ENCODE results near the gene FZD7. TPM values are rescaled to one million over a fixed set of nuclear protein-coding genes. Genes with fewer than 3 reads are reported as not detected.
A peak's percentile ranks its signal among the peaks of the same experiment; 100 is the strongest.

FZD7 gene
- total and polyA plus RNA-seq, 11 donors = 1.7 to 42.0 (median 19.3) TPM

- H3K36me3 ChIP-seq = no peaks in the 10 kb centered on the region
- H3K4me3 ChIP-seq = no peak overlapping the region
- H3K9me3 ChIP-seq = no peaks in the 10 kb centered on the region
- intact Hi-C loops (cut with DNase I) = no loop called here
- H3K27me3 ChIP-seq = peaks cover 0 to 7% (median 0%) of the 10 kb centered on the region in 9 donors
- WGBS, 4 donors = 55 to 82% (median 64%) methylated on average over 7 of the region's 7 CpGs
- TF ChIP-seq POLR2A (IDR thresholded peaks at IDR 0.05) (no peak), CTCF (IDR thresholded peaks at IDR 0.05) (no peak)
- no peak for DNase-seq
- ATAC-seq = peak in 1 of 4 donors; percentile 7
- H3K27ac ChIP-seq = peak overlapping the region; percentile 46 to 96 (median 78)
- peaks cover 0 to 32% (median 12%) of the 10 kb centered on the region in 12 donors for H3K4me1 ChIP-seq
These were observed 24.1 kb upstream of the FZD7 start for GRCh38 chr2:202009581-202009980.

- WGBS, 4 donors = 49 to 57% (median 51%) methylated on average over 6 of the region's 6 CpGs
- Histone ChIP-seq H3K9me3 (no peaks in the 10 kb centered on the region), H3K27me3 (peaks cover 0 to 3% (median 0%) of the 10 kb centered on the region in 9 donors), H3K36me3 (no peaks in the 10 kb centered on the region), H3K27ac (no peak overlapping the region), H3K4me3 (no peak overlapping the region), H3K4me1 (peaks cover 0 to 35% (median 8%) of the 10 kb centered on the region in 12 donors)
- TF ChIP-seq CTCF (IDR thresholded peaks at IDR 0.05) (no peak), POLR2A (IDR thresholded peaks at IDR 0.05) (no peak)
- ATAC-seq (no peak), DNase-seq (no peak)
- intact Hi-C loops (cut with DNase I) = no loop called here
These were observed 19.3 kb upstream of the FZD7 start for GRCh38 chr2:202014318-202014717.

- Histone ChIP-seq H3K36me3 (no peaks in the 10 kb centered on the region), H3K9me3 (no peaks in the 10 kb centered on the region), H3K27me3 (peaks cover 0 to 3% (median 0%) of the 10 kb centered on the region in 9 donors), H3K4me3 (no peak overlapping the region), H3K4me1 (peaks cover 0 to 33% (median 6%) of the 10 kb centered on the region in 12 donors), H3K27ac (no peak overlapping the region)
- 26 to 43% (median 36%) methylated on average over 9 of the region's 9 CpGs for WGBS, 4 donors
- no peak for TF ChIP-seq CTCF (IDR thresholded peaks at IDR 0.05)
- TF ChIP-seq POLR2A (IDR thresholded peaks at IDR 0.05) = no peak
- DNase-seq = no peak
- no peak for ATAC-seq
- intact Hi-C loops (cut with DNase I) = no loop called here
These were observed 18.9 kb upstream of the FZD7 start for GRCh38 chr2:202014759-202015211.

- Histone ChIP-seq H3K4me3 (no peak overlapping the region), H3K4me1 (peaks cover 0 to 39% (median 8%) of the 10 kb centered on the region in 12 donors), H3K36me3 (no peaks in the 10 kb centered on the region), H3K27me3 (peaks cover 0 to 3% (median 0%) of the 10 kb centered on the region in 9 donors), H3K27ac (no peak overlapping the region), H3K9me3 (no peaks in the 10 kb centered on the region)
- intact Hi-C loops (cut with DNase I) = no loop called here
- no peak for DNase-seq
- ATAC-seq = no peak
- TF ChIP-seq CTCF (IDR thresholded peaks at IDR 0.05) (no peak), POLR2A (IDR thresholded peaks at IDR 0.05) (no peak)
- WGBS, 4 donors = 34 to 58% (median 45%) methylated on average over 3 of the region's 3 CpGs
These were observed 18.2 kb upstream of the FZD7 start for GRCh38 chr2:202015471-202015870.
